OCI-LY1 (cell line): ENCODE results near the gene EXOC6B.

Experiments used
- H2AFZ ChIP-seq: fragments of 200-600 bp; sonication (generic), shearing (Covaris generic); 2 replicates; pipeline ENCODE4 v1.6.0; 2014; ENCODE audit warnings: antibody characterized with exemption, mild to moderate bottlenecking, low read length
- H3F3A ChIP-seq: fragments of 200-600 bp; sonication (generic), shearing (Covaris generic); 2 replicates; pipeline ENCODE4 v1.6.0; 2014; ENCODE audit warnings: mild to moderate bottlenecking, antibody characterized with exemption, low read length, moderate library complexity; ENCODE audit not compliant: insufficient read depth
- H3K27ac ChIP-seq: fragments of 200-600 bp; sonication (generic); 2 replicates; pipeline ENCODE4 v1.5.1; 2014; ENCODE audit warnings: low read length, mixed run types, mild to moderate bottlenecking, low read depth; ENCODE audit not compliant: poor library complexity, severe bottlenecking
- H3K27me3 ChIP-seq: fragments of 200-600 bp; sonication (generic); 2 replicates; pipeline ENCODE4 v1.6.0; 2014; ENCODE audit warnings: antibody characterized with exemption, mild to moderate bottlenecking, low read length, moderate library complexity; ENCODE audit not compliant: insufficient read depth
- H3K36me3 ChIP-seq: fragments of 200-600 bp; sonication (generic); 2 replicates; pipeline ENCODE4 v1.6.1; 2014; ENCODE audit warnings: mild to moderate bottlenecking, antibody characterized with exemption, low read length, moderate library complexity, mixed read lengths; ENCODE audit not compliant: insufficient read depth
- H3K4me1 ChIP-seq: fragments of 200-600 bp; sonication (generic); 2 replicates; pipeline ENCODE4 v1.5.1; 2014; ENCODE audit warnings: mild to moderate bottlenecking, low read length, moderate library complexity; ENCODE audit not compliant: insufficient read depth, severe bottlenecking
- H3K4me2 ChIP-seq: fragments of 200-600 bp; sonication (generic), shearing (Covaris generic); 2 replicates; pipeline ENCODE4 v1.6.1; 2014; ENCODE audit warnings: low read length
- H3K4me3 ChIP-seq: fragments of 200-600 bp; sonication (generic); 2 replicates; pipeline ENCODE4 v1.5.1; 2014; ENCODE audit warnings: low read length, low read depth, mild to moderate bottlenecking, mixed read lengths; ENCODE audit not compliant: poor library complexity, severe bottlenecking
- H3K79me2 ChIP-seq: fragments of 200-600 bp; shearing (Covaris generic); 2 replicates; pipeline ENCODE4 v1.6.1; 2016; ENCODE audit warnings: mixed run types, low read length, mixed read lengths; ENCODE audit not compliant: insufficient read depth
- H3K9ac ChIP-seq: fragments of 200-600 bp; sonication (generic), shearing (Covaris generic); 2 replicates; pipeline ENCODE4 v1.6.1; 2014; ENCODE audit warnings: mild to moderate bottlenecking, low read length, mixed read lengths
- H3K9me2 ChIP-seq: fragments of 200-600 bp; sonication (generic), shearing (Covaris generic); 2 replicates; pipeline ENCODE4 v1.6.1; 2014; ENCODE audit warnings: low read depth, mild to moderate bottlenecking, low read length, mixed read lengths
- H3K9me3 ChIP-seq: fragments of 200-600 bp; shearing (Covaris generic); 2 replicates; pipeline ENCODE4 v1.6.1; 2014; ENCODE audit warnings: low read length, mixed read lengths
- H4K20me1 ChIP-seq: fragments of 200-600 bp; sonication (generic), shearing (Covaris generic); 2 replicates; pipeline ENCODE4 v1.6.0; 2016; ENCODE audit warnings: mild to moderate bottlenecking, low read length; ENCODE audit not compliant: insufficient read depth
- CTCF ChIP-seq: fragments of 200-600 bp; sonication (generic), shearing (Covaris generic); IDR thresholded peaks from 2 replicates; pipeline ENCODE4 v1.5.1; 2017; ENCODE audit warnings: mild to moderate bottlenecking, antibody characterized with exemption, low read length, moderate library complexity, mixed read lengths
- EZH2 ChIP-seq: fragments of 200-600 bp; sonication (generic), shearing (Covaris generic); IDR thresholded peaks from 2 replicates; pipeline ENCODE4 v1.8.0; 2017; ENCODE audit warnings: borderline replicate concordance, mixed run types, mild to moderate bottlenecking, antibody characterized with exemption, low read length, moderate library complexity, mixed read lengths

Gene EXOC6B

DNA sequence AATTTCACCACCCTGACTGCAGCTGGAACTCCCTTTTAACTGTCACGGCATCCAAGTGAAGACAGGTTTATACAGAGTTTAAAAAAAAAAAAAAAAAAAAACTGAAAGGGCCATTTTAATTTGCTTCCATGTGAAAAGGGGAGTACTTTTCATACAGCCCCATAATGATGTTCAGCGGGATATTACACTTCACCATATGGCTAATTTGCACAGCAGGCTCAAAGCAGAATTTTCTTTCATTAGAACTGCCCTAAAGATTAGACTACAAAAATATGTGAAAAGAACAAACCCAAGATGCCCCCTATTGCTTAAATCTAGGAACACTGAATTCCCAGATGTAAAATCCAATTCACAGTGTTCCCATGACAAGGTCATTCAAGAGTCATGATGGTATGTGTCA lies 301.8 kb downstream of the EXOC6B start:
- H3K9me3 ChIP-seq, result no peaks in the 10 kb centered on the region
- H3K9me2 ChIP-seq, result no peaks in the 10 kb centered on the region
- TF ChIP-seq CTCF, result no peak
- no peak for TF ChIP-seq EZH2
- no peak overlapping the region for H2AFZ ChIP-seq
- H3K4me2 ChIP-seq, result no peak overlapping the region
- no peaks in the 10 kb centered on the region for H3K4me1 ChIP-seq
- no peak overlapping the region for H3K27ac ChIP-seq
- H4K20me1 ChIP-seq, result no peaks in the 10 kb centered on the region
- no peaks in the 10 kb centered on the region for H3K27me3 ChIP-seq
- H3K9ac ChIP-seq, result no peak overlapping the region
- H3K4me3 ChIP-seq, result no peak overlapping the region
- no peaks in the 10 kb centered on the region for H3K79me2 ChIP-seq
- H3F3A ChIP-seq, result no peaks in the 10 kb centered on the region
- H3K36me3 ChIP-seq, result no peaks in the 10 kb centered on the region

DNA sequence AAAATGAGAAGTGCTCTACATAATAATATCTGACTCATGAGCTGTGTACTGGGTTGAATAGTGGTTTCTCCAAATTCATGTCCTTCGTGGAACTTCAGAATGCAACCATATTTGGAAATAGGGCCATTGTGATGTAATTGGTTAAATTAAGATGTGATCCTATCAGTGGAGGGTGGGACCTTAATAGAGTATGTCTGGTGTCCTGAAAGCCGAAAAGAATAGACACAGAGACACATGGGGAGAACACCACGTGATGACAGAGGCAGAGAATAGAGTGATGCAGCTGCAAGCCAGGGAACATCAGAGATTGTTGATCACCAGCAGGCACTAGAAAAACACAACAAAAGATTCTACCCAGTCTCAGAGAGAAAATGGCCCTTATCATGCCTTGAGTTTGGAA lies 310.1 kb downstream of the EXOC6B start:
- Histone ChIP-seq H3K4me2 (no peak overlapping the region), H3K27ac (no peak overlapping the region), H3K4me3 (no peak overlapping the region), H3K9me2 (no peaks in the 10 kb centered on the region), H3K4me1 (no peaks in the 10 kb centered on the region), H4K20me1 (no peaks in the 10 kb centered on the region), H3F3A (no peaks in the 10 kb centered on the region), H3K36me3 (no peaks in the 10 kb centered on the region), H3K79me2 (no peaks in the 10 kb centered on the region), H3K27me3 (no peaks in the 10 kb centered on the region), H3K9me3 (no peaks in the 10 kb centered on the region), H2AFZ (no peak overlapping the region), H3K9ac (no peak overlapping the region)
- TF ChIP-seq CTCF (no peak), EZH2 (no peak)

DNA sequence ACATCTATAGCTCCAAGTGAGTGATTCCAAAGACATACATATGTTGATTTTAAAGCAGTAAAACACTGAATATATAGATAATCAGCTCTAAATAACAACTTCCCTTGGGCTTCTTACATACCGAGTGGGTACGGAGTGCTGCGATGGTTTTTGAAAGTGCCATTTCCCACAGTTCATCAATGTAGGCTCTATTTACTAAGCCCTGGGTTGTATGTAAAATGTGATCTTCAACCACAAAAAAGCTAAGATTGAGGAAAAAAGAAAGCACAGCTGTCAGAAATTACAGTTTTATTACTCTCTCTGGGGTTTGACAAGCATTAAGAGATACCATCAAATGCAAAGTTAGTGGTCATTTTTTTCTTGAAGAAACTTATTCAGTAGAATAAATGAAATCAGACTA lies 312.8 kb downstream of the EXOC6B start:
- H3K36me3 ChIP-seq, result no peaks in the 10 kb centered on the region
- H3K4me1 ChIP-seq, result no peaks in the 10 kb centered on the region
- H3K27ac ChIP-seq, result no peak overlapping the region
- no peaks in the 10 kb centered on the region for H4K20me1 ChIP-seq
- H2AFZ ChIP-seq, result no peak overlapping the region
- no peak overlapping the region for H3K4me3 ChIP-seq
- no peaks in the 10 kb centered on the region for H3F3A ChIP-seq
- TF ChIP-seq EZH2, result no peak
- no peaks in the 10 kb centered on the region for H3K9me3 ChIP-seq
- no peaks in the 10 kb centered on the region for H3K79me2 ChIP-seq
- H3K27me3 ChIP-seq, result no peaks in the 10 kb centered on the region
- no peak overlapping the region for H3K4me2 ChIP-seq
- no peaks in the 10 kb centered on the region for H3K9me2 ChIP-seq
- H3K9ac ChIP-seq, result no peak overlapping the region

- no peaks in the 10 kb centered on the region for H3K4me1 ChIP-seq
- no peaks in the 10 kb centered on the region for H3K36me3 ChIP-seq
- H3K9ac ChIP-seq, result no peak overlapping the region
- no peaks in the 10 kb centered on the region for H3F3A ChIP-seq
- H3K9me3 ChIP-seq, result no peaks in the 10 kb centered on the region
- H3K4me3 ChIP-seq, result no peak overlapping the region
- no peak overlapping the region for H3K4me2 ChIP-seq
- H3K27ac ChIP-seq, result no peak overlapping the region
- H2AFZ ChIP-seq, result no peak overlapping the region
- TF ChIP-seq CTCF (no peak), EZH2 (no peak)
- no peaks in the 10 kb centered on the region for H4K20me1 ChIP-seq
- H3K27me3 ChIP-seq, result no peaks in the 10 kb centered on the region
- H3K79me2 ChIP-seq, result no peaks in the 10 kb centered on the region
- H3K9me2 ChIP-seq, result no peaks in the 10 kb centered on the region
These were observed 313.5 kb downstream of the EXOC6B start for GRCh38 chr2:72512376-72512775.
